Measurements from ENCODE around the gene HNRNPUL1.

GRCh38 chr19:41297628-41298347 lies 33.6 kb downstream of the HNRNPUL1 start:
- no peak for TF ChIP-seq EZH2 (IDR thresholded peaks at IDR 0.05; ENCODE audit: borderline replicate concordance, control insufficient read depth, low read depth, low read length)
- peak in 1 of 2 experiments; percentile 36; a peak in 1 of 4 replicates for TF ChIP-seq EP300 (IDR thresholded peaks at IDR 0.05; ENCODE audit: borderline replicate concordance in 1 of 2, control insufficient read depth in 1 of 2, low read depth in 2 of 2, low read length in 2 of 2)
- TF ChIP-seq SUZ12 (IDR thresholded peaks at IDR 0.05; ENCODE audit: unreplicated experiment), result no peak
- no peak for TF ChIP-seq ETV6 (conservative IDR thresholded peaks at IDR 0.05 in 1 of 2, IDR thresholded peaks at IDR 0.05 in 1 of 2; ENCODE audit: borderline replicate concordance in 1 of 2, low read depth in 1 of 2)
- peak; percentile 6; the same call in 1 of the 2 replicates for TF ChIP-seq YY1 (IDR thresholded peaks at IDR 0.05; ENCODE audit: low read depth, low read length)
- peak; percentile 63; the same call in 1 of the 2 replicates for TF ChIP-seq POLR2AphosphoS5 (IDR thresholded peaks at IDR 0.05; ENCODE audit: low read length)
- no peak for TF ChIP-seq E4F1 (IDR thresholded peaks at IDR 0.05; ENCODE audit: borderline replicate concordance, partially characterized antibody)
- TF ChIP-seq CTCF (IDR thresholded peaks at IDR 0.05 in 2 of 3, conservative IDR thresholded peaks at IDR 0.05 in 1 of 3; ENCODE audit: control insufficient read depth in 2 of 3, extremely low read depth in 1 of 3, insufficient read depth in 1 of 3, low read depth in 3 of 3, low read length in 3 of 3), result peak; percentile 20 to 26 (median 24); a peak in 3 of 6 replicates
- peak; percentile 68 for TF ChIP-seq TCF12 (IDR thresholded peaks at IDR 0.05; ENCODE audit: low read depth, low read length)
- TF ChIP-seq POLR2A (IDR thresholded peaks at IDR 0.05; ENCODE audit: low read depth, low read length), result peak; percentile 39; the same call in 1 of the 2 replicates
